ENCODE results near the gene PHACTR2.

DNA sequence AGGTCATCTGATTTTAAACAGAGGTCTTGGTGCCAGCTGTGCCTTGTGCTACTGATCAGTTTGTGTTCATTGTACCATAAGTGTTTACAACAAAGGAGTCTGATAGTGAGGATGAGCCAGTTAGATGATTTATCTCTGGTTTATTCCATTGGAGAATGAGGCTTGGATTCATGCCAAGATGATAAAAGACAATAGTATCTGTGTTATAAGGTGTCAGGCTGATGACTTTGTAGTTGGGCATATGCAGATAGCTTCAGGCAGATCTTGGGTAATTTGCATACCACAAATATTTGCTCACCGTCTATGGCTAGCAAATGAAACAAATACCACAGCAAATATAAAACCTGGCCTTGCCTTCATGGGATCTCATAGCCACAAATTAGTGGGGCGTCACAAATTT is 43.3 kb upstream of the PHACTR2 start:
- TF ChIP-seq, protein P1, sequence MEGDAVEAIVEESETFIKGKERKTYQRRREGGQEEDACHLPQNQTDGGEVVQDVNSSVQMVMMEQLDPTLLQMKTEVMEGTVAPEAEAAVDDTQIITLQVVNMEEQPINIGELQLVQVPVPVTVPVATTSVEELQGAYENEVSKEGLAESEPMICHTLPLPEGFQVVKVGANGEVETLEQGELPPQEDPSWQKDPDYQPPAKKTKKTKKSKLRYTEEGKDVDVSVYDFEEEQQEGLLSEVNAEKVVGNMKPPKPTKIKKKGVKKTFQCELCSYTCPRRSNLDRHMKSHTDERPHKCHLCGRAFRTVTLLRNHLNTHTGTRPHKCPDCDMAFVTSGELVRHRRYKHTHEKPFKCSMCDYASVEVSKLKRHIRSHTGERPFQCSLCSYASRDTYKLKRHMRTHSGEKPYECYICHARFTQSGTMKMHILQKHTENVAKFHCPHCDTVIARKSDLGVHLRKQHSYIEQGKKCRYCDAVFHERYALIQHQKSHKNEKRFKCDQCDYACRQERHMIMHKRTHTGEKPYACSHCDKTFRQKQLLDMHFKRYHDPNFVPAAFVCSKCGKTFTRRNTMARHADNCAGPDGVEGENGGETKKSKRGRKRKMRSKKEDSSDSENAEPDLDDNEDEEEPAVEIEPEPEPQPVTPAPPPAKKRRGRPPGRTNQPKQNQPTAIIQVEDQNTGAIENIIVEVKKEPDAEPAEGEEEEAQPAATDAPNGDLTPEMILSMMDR (IDR thresholded peaks at IDR 0.05) = no peak
- no peak for TF ChIP-seq POLR2A (IDR thresholded peaks at IDR 0.05)

All from heart left ventricle (tissue), 13 donors.